ENCODE results near the gene WNT6.

Gene WNT6

DNA sequence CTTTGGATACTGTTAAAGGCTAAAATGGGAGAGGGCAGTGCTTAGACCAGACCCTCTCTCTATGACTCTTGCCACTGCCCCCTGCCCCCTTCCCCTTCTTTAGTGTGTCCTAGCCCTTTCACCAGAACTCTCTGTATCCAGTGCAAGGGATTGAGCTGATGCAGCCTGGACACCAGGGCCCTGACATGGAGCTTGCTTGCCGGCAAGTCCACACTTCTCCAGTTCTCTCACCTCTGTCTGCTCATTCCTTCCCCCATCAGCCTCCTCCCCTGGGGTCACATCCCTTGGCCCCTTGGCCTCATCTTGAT, 1.5 kb upstream of the WNT6 start:
- no peak for DNase-seq

- DNase-seq = no peak
Observed at GRCh38 chr2:218858671-218859555, 692 bp upstream of the WNT6 start.

GRCh38 chr2:218859988-218860831, 605 bp downstream of the WNT6 start:
- no peak for DNase-seq

DNA sequence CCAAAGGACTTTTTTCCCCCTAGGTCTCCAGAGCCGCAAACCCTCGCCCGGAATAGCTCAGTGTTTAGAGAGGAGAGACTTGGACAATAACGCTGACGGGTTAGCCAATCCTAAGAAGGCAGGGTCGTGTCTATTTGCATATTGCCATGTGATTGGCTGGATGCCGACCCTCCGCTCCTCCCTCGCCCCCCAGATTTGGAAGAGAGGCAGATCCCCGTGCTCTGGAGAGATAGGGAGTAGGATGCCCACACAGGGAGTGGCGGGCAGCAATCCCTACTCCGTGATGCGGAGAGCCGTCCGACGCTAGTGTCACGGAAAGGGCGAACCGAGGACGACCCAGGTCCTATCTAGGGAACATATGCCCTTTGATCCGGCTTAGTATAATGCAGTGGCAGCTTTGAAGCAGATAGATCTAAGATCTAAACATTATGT, 1.4 kb downstream of the WNT6 start:
- DNase-seq = no peak

DNA sequence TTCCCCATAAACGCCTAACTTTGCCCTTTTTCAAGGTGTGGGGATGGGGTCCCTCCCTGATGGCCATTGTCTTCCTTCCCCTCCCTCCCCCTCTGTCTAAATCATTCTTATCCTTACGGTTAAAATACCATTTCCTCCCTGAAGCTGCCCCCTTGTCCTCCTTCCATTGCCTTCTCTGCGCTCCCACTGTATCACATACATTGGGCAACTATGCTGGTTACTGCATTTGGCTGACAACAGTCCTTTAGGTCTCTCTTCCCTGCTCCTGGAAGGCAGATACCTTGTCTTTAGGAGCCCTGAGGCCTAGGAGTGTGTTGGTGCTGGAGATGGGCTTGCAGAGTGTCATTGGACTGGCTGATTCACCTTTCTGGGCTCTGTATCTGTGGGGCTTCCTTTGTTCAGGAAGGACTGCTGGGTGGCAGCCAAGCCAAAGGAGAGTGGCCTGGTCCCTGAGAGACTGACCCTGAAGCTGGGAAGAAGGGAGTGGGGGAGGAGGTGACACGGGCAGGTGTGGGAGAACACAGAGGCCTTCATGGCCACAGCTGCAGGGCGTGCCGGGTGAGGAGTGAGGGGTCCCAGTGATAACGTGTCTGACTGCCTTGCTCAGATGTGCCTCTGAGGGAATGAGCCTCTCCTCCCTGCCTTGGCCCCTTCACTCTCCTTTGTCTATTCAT, 2.2 kb downstream of the WNT6 start:
- DNase-seq = no peak

DNA sequence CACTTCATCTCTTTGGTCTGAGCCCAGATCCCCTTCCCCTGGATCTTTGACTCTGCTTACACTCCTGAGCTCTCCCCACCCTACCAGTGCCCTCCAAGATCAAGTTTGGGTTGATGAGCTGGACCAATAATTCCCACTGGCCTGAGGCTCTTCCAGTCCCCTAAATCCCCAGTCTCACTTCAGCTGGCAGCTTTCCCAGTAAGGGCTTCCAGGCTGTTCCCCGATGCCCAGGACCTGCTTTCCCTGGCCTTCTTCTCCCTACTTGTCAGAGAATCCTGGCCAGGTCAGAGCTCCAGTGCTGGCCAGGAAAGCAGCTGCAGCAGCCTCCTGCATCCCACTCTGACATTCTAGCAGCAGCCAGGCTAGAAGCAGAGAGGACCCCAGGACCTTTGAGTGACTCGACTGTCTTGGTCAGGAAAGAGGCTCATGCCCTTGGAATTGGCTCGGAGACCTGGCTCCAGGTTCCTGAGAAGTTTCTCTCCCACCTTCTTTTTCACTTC, 3.5 kb downstream of the WNT6 start:
- DNase-seq = no peak

- DNase-seq = no peak
Observed at GRCh38 chr2:218865396-218865795, 5.8 kb downstream of the WNT6 start.

GRCh38 chr2:218865999-218866398, 6.4 kb downstream of the WNT6 start:
- no peak for DNase-seq

DNA sequence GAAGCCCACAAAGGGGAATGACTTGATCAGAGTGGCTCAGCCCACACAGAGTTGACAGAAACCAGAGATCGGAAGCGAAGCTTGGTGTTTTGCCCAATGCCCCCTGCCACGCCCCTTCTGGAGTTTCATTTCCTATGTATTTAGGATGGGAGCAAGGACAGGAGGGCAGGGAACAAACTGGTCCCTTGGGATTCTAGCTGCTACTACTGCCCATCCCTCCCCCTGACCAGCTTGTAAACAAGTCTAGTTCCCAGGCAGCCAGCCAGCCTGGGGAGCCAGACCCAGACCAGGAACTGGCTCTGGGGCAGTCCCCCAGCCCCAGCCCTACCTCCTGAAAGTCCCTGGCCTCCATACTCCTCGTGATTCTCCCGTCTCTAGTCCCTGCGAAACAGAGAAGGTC, 8.3 kb downstream of the WNT6 start:
- DNase-seq = no peak

DNA sequence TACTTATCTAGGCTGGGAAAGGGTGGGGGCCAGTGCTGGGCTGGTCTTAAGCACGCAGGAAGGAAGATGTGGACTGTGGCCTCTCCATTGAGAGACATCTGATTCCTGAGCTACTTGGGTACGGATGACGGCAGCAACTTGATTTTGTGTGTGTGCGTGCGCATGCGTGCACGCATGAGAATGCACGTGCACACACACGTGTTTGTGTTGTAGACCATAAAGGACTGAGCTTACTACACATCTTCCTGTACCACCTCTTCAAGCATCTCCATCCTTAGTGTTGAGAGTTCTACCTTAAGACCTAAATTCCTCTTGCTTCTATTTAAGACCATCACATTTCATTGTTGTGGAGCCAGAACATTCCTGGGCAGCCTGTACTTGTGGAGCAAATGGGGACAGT, 9.5 kb downstream of the WNT6 start:
- DNase-seq = no peak

DNA sequence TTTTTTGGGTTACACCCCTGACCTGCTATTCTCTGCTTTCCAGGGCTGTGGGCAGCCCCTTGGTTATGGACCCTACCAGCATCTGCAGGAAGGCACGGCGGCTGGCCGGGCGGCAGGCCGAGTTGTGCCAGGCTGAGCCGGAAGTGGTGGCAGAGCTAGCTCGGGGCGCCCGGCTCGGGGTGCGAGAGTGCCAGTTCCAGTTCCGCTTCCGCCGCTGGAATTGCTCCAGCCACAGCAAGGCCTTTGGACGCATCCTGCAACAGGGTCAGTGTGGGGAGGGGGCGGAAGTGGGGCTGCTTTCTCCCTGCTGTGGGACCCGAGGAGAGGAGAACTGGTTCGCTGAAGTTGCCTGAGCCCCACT, 11.4 kb downstream of the WNT6 start:
- peak; percentile 29 for DNase-seq

GRCh38 chr2:218871345-218872302, 12.0 kb downstream of the WNT6 start:
- DNase-seq = peak; percentile 63

DNA sequence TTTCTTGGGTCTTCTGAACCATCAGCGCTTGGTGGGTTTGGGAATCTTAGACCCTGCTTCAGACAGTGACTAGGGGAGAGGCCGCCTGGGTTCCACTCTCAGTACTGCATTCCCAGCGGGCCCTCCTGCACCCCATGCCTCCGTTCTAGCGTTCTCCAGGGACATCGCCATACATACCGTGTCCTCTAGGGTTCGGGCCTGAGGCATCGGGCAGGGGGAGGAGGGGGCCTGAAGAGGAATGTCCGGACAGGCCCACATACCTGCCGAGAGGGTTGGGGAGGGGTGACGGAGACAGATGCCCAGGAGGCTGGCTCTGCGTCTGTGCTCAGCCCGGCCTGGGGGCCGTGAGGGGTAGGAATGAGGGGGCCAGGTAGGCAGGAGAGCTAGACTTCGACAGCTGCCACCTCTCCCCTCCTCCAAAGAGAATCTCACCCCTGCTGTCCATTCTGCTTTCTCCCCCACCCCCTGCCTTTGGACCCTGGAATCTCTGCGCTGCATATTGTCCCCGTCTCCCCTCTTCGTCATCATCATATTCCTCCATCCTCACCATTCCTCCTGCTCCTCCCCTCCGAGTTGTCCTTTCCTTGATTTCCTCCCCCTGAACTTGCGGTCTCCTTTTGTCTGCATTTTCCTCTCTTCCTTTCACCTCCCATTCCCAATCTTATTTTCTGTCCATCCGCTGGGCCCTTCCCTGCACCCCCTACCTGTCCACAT, 13.2 kb downstream of the WNT6 start:
- no peak for DNase-seq

GRCh38 chr2:218873359-218874194, 14.0 kb downstream of the WNT6 start:
- DNase-seq = no peak

- no peak for DNase-seq
Observed at GRCh38 chr2:218875692-218876246, 16.2 kb downstream of the WNT6 start.

DNA sequence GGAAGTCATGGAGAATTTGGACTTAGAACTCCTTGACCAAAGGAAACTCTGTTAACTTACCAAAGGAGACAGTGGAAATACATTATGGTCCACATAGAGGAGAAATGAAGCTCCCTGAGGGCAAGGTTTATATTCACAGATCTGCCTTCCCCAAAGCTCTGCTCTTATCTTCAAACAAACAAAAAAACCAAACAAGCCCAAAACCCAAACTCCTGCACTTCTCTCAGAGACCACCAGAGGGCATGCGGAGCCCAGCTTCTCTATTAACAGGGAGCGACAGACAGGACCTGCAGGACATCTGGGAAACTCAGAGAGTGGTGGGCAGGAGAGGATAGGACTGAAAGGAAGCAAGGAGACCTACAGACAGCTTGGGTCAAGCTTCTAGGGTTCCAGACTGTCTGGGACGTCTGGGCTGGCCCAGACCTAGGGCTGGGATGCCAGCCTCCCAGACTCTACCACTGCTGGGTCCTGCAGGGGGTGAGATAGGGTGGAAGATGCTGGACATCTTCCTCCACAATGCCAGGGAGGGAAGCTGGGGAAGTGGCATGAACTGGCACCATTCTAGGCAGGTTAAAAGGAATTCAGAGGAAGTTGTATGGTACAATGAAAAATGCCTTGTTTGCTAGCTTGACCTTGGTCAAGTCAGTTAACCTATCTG, 17.1 kb downstream of the WNT6 start:
- peak; percentile 80 for DNase-seq

DNA sequence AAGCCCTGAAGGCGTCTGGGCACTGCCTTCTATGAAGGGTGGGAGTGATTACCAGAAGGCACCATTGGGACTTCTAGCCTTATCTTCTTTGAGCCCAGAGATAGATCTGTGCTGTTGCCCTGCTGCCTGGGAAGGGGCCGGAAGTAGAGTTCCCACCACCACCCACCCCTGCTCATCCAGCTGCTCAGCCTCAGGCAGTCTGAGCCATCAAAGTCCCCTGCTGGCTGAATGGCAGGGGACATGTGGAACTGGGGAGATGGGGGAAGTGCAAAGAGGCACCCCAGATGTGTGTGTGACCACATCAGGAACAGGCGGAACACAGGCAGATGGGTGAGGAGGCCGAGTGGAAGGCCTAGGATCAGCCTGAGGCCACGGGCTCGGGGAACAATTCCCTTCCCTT, 17.7 kb downstream of the WNT6 start:
- DNase-seq = no peak

DNA sequence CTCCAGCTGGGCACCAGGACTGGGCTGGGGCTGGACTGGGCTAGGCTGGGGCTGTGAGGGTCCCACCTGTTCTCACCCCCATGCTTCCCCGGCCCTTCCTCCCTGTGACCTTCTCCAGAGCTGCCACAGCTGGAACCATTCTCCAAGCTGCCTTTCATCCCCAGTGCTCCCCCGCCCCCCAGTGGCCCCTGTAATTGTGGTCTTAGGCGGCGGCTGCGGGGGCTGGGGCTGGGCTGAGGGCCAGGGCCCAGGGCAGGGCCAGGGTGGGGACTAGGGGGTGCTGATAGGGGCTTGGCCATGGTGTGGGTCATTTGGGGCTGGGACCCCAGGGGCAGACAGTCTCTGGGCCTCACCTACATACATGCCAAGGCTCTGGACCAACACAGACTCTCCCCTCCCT, 18.3 kb downstream of the WNT6 start:
- DNase-seq = no peak

DNA sequence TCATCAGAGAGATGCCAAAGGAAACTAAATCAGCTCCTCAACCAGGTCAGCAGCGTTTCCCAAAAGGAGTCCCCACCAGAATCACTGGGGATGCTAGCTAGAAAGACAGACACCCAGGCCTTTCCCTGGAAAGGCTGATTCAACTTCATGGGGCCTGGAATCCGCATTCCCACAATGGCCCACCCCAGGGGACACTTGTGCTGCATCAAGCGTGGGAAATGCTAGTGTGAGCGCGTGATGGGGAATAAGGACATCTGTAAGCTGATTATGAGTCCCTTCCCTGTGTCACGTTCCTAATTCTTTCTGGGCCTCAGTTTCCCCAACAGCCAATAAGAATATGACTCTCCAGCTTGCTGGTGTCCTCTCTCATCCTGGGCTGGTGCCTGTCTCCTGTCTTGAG, 18.9 kb downstream of the WNT6 start:
- no peak for DNase-seq

Measured in CD4-positive, alpha-beta T cell treated with Interleukin-6 for 4 hours (primary cell).